GM12892 (cell line): ENCODE data around the gene PTPRB.

Experiments
- POLR2A ChIP-seq: IDR thresholded peaks from 2 replicates; pipeline ENCODE4 v1.6.1; 2011; ENCODE audit warnings: low read depth, low read length, control low read depth
- POLR2AphosphoS5 ChIP-seq: IDR thresholded peaks from 2 replicates; pipeline ENCODE4 v1.6.1; 2011; ENCODE audit warnings: low read depth, low read length, control low read depth

DNA sequence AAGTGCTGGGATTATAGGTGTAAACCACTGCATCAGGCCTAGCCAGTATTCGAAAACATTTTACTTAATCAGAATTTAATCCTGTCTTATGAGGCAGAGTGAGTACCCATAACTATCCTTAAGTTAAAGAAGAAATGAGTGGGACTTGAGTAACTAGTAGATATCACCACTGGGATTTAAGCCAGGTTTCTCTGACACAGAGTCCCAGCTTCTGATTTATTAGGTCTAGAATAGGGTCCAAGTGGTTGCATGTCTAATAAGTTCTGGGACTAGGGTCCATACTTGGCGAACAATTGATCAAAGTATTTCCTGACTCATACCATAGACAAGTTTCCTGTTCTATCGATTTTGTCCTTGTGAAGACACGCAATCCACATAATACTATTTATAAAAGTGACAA lies 18.9 kb downstream of the PTPRB start:
- no peak for TF ChIP-seq POLR2A
- no peak for TF ChIP-seq POLR2AphosphoS5
